Neuron (in vitro differentiated cells): ENCODE data around the gene HECW1.
"Not testable (repeated sequence)": the region's sequence is repeated elsewhere in the genome, so short reads cannot be mapped to it uniquely, and the experiment has no call there.

Source experiments
- H2AFZ ChIP-seq: one replicate; pipeline ENCODE4 v1.6.1; 2013; ENCODE audit warnings: low read depth, mild to moderate bottlenecking, inconsistent platforms, low read length, moderate library complexity
- H3K27me3 ChIP-seq: one replicate; pipeline ENCODE4 v1.6.1; 2013; ENCODE audit warnings: low read length; ENCODE audit not compliant: insufficient read depth
- H3K36me3 ChIP-seq: one replicate; pipeline ENCODE4 v1.6.1; 2013; ENCODE audit warnings: low read length; ENCODE audit not compliant: insufficient read depth
- H3K4me1 ChIP-seq: one replicate; pipeline ENCODE4 v1.6.1; 2013; ENCODE audit warnings: low read length; ENCODE audit not compliant: insufficient read depth
- H3K4me3 ChIP-seq: 2 replicates; pipeline ENCODE4 v1.5.1; 2013; ENCODE audit warnings: mild to moderate bottlenecking, low read length, moderate library complexity
- H3K9me3 ChIP-seq: one replicate; pipeline ENCODE4 v1.6.1; 2013; ENCODE audit warnings: low read length

HECW1 gene

GRCh38 chr7:43117095-43117494, 4.6 kb downstream of the HECW1 start:
- Histone ChIP-seq H3K4me1 (peaks cover 11% of the 10 kb centered on the region), H3K9me3 (no peaks in the 10 kb centered on the region), H3K27me3 (peaks cover 42% of the 10 kb centered on the region), H3K4me3 (no peak overlapping the region), H3K36me3 (no peaks in the 10 kb centered on the region), H2AFZ (no peak overlapping the region)

DNA sequence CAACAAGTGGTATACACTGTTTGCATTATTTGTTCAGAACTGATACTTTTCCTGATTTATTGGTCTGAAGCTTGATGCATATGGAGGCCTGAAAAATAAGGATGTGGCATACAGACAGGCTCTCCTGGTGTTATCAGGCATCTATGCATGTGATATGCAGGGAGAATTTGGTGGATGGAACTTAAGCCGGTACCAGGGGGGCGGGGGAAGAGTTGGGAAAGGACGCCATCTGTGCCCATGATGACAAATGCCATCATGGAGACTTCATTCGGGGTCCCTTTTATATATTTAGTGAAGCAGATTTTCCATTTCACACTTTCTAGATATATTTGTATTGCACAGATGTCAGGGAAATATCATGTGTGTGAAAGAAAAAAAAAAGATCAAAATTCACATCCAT, 5.4 kb downstream of the HECW1 start:
- no peak overlapping the region for H3K4me3 ChIP-seq
- H3K27me3 ChIP-seq: peaks cover 36% of the 10 kb centered on the region
- peaks cover 8% of the 10 kb centered on the region for H3K4me1 ChIP-seq
- H2AFZ ChIP-seq: no peak overlapping the region
- H3K36me3 ChIP-seq: no peaks in the 10 kb centered on the region
- no peaks in the 10 kb centered on the region for H3K9me3 ChIP-seq

- H3K27me3 ChIP-seq: peaks cover 36% of the 10 kb centered on the region
- no peaks in the 10 kb centered on the region for H3K9me3 ChIP-seq
- no peak overlapping the region for H3K4me3 ChIP-seq
- no peaks in the 10 kb centered on the region for H3K36me3 ChIP-seq
- peaks cover 8% of the 10 kb centered on the region for H3K4me1 ChIP-seq
- no peak overlapping the region for H2AFZ ChIP-seq
Measured at GRCh38 chr7:43118313-43118712, 5.9 kb downstream of the HECW1 start.

GRCh38 chr7:43119371-43120075, 7.1 kb downstream of the HECW1 start:
- no peak overlapping the region for H3K4me3 ChIP-seq
- peaks cover 26% of the 10 kb centered on the region for H3K27me3 ChIP-seq

DNA sequence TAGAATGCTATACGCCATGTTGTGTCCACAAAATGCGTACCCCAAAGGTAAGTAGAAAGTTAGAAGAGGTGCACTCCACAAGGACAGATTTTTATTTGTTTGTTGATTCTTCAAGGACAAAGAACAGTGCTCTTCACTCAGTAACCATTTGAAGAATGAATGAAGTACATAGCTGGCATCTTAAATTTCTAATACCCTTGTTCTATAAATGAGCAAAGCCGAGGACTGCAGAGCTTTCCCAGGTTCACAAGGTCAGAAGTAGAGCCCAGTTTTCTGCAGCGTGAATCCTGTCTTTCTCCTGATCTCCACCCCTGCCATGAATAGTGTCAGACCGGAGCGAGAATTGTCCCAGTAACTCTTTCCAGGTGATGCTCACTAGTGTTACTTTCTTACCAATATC, 9.5 kb downstream of the HECW1 start:
- H3K27me3 ChIP-seq: peaks cover 5% of the 10 kb centered on the region
- no peak overlapping the region for H3K4me3 ChIP-seq

More at GRCh38 chr7:43119371-43120075, 7.1 kb downstream of the HECW1 start:
- Histone ChIP-seq H3K9me3 (no peaks in the 10 kb centered on the region), H2AFZ (no peak overlapping the region), H3K36me3 (no peaks in the 10 kb centered on the region), H3K4me1 (no peaks in the 10 kb centered on the region)

DNA sequence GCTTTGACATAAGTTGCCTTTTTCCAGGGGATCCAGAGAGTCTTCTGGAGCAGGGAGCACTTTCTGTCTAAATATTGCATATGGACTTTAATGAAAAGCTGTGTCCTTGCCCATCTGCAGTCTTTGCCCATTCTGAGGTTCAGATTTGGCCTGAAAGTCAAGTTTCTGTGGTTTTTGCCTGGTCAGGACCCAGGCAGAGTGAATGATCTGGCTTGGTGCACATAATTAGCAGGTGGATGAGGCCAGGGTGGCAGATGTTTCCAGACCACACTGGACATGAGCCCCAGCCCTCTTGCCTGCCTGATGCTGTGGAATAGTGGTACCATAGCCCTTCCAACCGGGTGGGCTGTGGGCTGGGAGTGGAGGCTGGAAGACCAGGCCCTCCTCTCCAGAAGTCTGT, 11.0 kb downstream of the HECW1 start:
- Histone ChIP-seq H3K36me3 (no peaks in the 10 kb centered on the region), H3K4me3 (no peak overlapping the region), H3K9me3 (no peaks in the 10 kb centered on the region), H3K4me1 (no peaks in the 10 kb centered on the region), H2AFZ (no peak overlapping the region), H3K27me3 (no peaks in the 10 kb centered on the region)

More for the DNA sequence above, 9.5 kb downstream of the HECW1 start:
- Histone ChIP-seq H3K36me3 (no peaks in the 10 kb centered on the region), H2AFZ (no peak overlapping the region), H3K9me3 (no peaks in the 10 kb centered on the region), H3K4me1 (no peaks in the 10 kb centered on the region)

DNA sequence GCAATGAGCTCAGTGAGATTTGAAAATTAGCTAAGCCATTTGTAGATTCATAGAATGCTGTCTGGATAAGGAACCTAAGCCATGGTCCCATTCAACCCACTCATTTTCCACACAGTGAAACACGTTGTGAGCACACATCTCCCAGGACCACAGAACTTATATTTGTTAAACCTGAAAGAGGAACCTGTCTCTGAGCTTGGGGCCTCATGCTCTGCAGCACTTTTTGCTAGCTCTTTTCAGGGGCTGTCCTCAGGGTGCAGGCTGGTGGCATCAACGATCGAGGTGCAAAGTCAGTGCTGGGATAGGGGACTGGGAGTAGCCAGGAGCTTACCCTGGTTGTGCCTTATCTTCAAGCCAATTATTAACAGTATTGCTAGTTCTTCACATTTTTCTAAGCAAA, 11.9 kb downstream of the HECW1 start:
- no peaks in the 10 kb centered on the region for H3K4me1 ChIP-seq
- H3K4me3 ChIP-seq: no peak overlapping the region
- no peaks in the 10 kb centered on the region for H3K9me3 ChIP-seq
- H2AFZ ChIP-seq: no peak overlapping the region
- no peaks in the 10 kb centered on the region for H3K36me3 ChIP-seq
- H3K27me3 ChIP-seq: no peaks in the 10 kb centered on the region

DNA sequence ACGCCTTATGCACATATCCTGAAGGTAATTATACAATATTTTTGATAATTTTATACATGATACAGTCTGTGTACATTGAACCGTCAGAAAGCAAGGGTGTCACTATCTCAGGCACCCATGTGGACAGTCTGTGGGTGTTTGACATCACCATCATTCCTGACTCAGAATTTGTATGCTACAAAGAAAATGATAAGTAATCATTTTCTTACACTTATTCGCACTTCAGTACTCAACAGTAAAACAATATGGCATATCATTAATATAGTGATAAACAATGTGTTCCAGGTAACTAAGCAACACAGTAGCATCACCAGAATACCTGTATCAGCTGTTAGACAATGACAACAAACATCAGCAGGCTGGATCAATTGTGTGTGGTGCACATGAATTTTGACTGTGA, 17.9 kb downstream of the HECW1 start:
- Histone ChIP-seq H3K9me3 (no peaks in the 10 kb centered on the region), H3K27me3 (no peaks in the 10 kb centered on the region), H3K36me3 (no peaks in the 10 kb centered on the region), H3K4me1 (no peaks in the 10 kb centered on the region), H3K4me3 (no peak overlapping the region), H2AFZ (no peak overlapping the region)

DNA sequence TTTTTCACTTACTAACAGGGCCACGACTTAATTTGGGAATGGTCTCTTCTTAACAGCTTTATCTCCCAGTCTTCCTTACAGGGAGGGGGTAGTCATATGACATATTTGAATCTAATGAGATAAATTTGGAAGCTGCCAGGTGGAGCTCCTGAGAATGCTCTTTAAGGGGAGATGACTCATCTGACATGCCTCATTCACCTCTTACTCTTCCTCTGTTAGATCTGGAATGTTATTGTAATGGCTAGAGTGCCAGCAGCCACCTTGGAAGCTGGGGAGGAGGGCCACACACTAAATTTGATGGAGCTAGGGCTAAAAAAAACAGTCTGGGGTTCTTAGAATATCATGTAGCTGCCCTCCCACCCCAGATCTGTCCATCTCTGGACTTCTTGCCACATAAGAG, 22.7 kb downstream of the HECW1 start:
- no peak overlapping the region for H3K4me3 ChIP-seq
- no peak overlapping the region for H2AFZ ChIP-seq
- H3K36me3 ChIP-seq: no peaks in the 10 kb centered on the region
- no peaks in the 10 kb centered on the region for H3K27me3 ChIP-seq
- H3K4me1 ChIP-seq: peaks cover 10% of the 10 kb centered on the region
- no peaks in the 10 kb centered on the region for H3K9me3 ChIP-seq

DNA sequence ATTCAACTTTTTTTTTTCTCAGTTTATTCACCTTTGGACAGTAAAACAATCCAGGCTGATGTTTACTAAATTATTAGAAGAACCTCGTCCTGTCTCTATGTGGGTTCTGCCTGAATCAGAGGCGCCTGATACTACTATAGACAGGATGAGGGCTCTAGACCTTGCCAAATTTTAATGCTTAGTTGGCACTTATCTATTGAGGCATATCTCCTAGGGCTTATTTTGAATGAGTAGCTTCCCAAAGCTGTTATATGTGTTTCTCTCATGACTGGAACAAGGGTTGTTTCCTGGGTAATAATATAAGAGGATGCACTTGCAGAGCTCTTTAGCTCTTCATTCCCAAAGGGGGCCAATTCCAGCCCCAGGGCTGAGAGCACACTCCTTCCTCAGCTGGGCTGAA, 23.6 kb downstream of the HECW1 start:
- Histone ChIP-seq H3K36me3 (no peaks in the 10 kb centered on the region), H3K27me3 (no peaks in the 10 kb centered on the region), H3K4me3 (no peak overlapping the region), H2AFZ (no peak overlapping the region), H3K4me1 (peaks cover 10% of the 10 kb centered on the region), H3K9me3 (no peaks in the 10 kb centered on the region)

- not testable (repeated sequence) for H2AFZ ChIP-seq, H3K27me3 ChIP-seq, H3K4me3 ChIP-seq, H3K9me3 ChIP-seq, H3K36me3 ChIP-seq
- H3K4me1 ChIP-seq: peaks cover 10% of the 10 kb centered on the region
Measured at GRCh38 chr7:43137121-43137744, 24.8 kb downstream of the HECW1 start.

DNA sequence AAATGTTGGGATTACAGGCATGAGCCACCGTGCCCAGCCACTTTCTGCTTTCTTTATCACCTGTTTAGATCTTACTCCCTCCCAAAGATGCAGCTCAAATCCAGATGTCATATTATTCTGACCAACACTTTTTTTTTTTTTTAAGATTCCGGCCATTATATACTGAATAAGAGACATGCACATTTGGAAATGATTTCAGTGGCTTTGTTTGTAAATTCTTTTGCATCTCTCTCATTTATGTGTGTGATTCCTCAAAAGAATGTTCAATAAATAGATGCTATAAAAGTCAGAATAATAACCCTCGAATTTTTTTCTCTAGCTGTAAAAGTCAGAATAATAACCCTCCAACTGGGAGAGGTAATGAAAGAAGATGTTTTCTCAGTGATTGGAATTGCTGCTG, 25.4 kb downstream of the HECW1 start:
- no peak overlapping the region for H3K4me3 ChIP-seq
- peaks cover 10% of the 10 kb centered on the region for H3K4me1 ChIP-seq
- no peaks in the 10 kb centered on the region for H3K27me3 ChIP-seq
- H3K9me3 ChIP-seq: no peaks in the 10 kb centered on the region
- no peaks in the 10 kb centered on the region for H3K36me3 ChIP-seq
- no peak overlapping the region for H2AFZ ChIP-seq

DNA sequence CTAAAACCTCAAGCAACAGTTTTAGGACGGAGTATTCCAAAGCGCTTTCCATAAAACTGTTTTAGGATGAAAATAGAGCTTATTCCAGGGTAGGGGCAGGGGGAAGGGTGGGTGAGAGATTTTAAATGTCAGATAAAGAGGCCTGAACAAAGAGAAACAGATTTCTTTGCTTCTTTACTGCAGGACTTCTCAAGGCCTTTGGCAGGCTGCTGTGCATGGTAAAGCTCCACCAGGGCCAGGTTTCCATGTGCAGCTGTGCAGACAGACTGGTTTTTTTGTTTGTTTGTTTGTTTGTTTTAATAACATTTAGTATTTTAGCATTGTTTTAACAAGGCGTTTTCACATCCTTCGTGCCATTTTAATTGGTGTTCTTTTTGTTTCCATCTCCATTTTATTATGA, 26.3 kb downstream of the HECW1 start:
- Histone ChIP-seq H3K9me3 (no peaks in the 10 kb centered on the region), H3K4me3 (no peak overlapping the region), H2AFZ (no peak overlapping the region), H3K27me3 (no peaks in the 10 kb centered on the region), H3K36me3 (no peaks in the 10 kb centered on the region), H3K4me1 (peaks cover 10% of the 10 kb centered on the region)

- Histone ChIP-seq H3K4me1 (peaks cover 10% of the 10 kb centered on the region), H3K36me3 (no peaks in the 10 kb centered on the region), H2AFZ (no peak overlapping the region), H3K4me3 (no peak overlapping the region), H3K27me3 (no peaks in the 10 kb centered on the region), H3K9me3 (no peaks in the 10 kb centered on the region)
Measured at GRCh38 chr7:43139137-43139536, 26.7 kb downstream of the HECW1 start.
